Measurements from ENCODE around the gene SCUBE1. TPM values are rescaled to one million over a fixed set of nuclear protein-coding genes. Genes with fewer than 3 reads are reported as not detected.

Gene SCUBE1
- total and polyA plus RNA-seq, 2 of the 4 experiments (the other 2 are of a cell fraction): not detected

DNA sequence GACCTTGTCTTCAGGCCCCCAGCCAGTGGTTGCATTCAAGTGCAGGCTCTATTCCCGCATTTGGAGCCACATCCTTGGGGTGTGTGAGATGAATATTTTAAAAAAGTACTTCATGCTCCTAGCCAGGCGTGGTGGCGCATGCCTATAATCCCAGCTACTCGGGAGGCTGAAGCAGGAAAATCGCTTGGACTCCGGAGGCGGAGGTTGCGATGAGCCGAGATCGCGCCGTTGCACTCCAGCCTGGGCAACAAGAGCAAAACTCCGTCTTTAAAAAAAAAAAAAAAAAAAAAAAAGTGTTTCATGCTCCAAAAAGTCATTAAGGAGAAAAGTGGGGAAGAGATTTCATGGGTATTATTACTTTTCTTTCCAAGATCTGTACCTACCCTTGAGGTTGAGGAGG lies 18.0 kb downstream of the SCUBE1 start:
- WGBS, 2 experiments (ENCODE audit: extremely low coverage in 2 of 2, insufficient read length in 1 of 2): 97% methylated on average over 6 of the region's 13 CpGs; no CpG with 5 or more reads in 1 of the 2 experiments
- Histone ChIP-seq H3K18ac (ENCODE audit: low read depth, low read length) (no peak overlapping the region), H3K79me1 (ENCODE audit: low read depth in 1 of 2, low read length in 2 of 2) (no peaks in the 10 kb centered on the region), H3K4ac (ENCODE audit: low read depth, low read length) (no peak overlapping the region), H4K91ac (ENCODE audit: insufficient read depth, low read depth, low read length) (no peak overlapping the region), H3K9ac (ENCODE audit: low read depth, low read length) (no peak overlapping the region), H2BK20ac (ENCODE audit: low read depth, low read length) (no peak overlapping the region), H2AFZ (replicated peaks; ENCODE audit: low read length, poor library complexity) (no peak overlapping the region), H3K9me1 (ENCODE audit: insufficient read depth, low read length) (no peaks in the 10 kb centered on the region), H4K8ac (ENCODE audit: low read depth in 2 of 2, low read length in 2 of 2) (no peak overlapping the region), H4K5ac (ENCODE audit: low read depth, low read length) (no peak overlapping the region), H2BK15ac (ENCODE audit: low read depth, low read length) (no peak overlapping the region), H3K27ac (ENCODE audit: insufficient read depth, low read length) (no peak overlapping the region), H3K9me3 (ENCODE audit: control insufficient read depth, insufficient read depth, low read length) (no peaks in the 10 kb centered on the region), H3K36me3 (ENCODE audit: control insufficient read depth, insufficient read depth, low read length) (no peaks in the 10 kb centered on the region), H2BK120ac (ENCODE audit: low read depth, low read length) (no peak overlapping the region), H3K14ac (replicated peaks; ENCODE audit: low read depth, low read length) (no peak overlapping the region), H4K20me1 (ENCODE audit: insufficient read depth, low read length) (no peaks in the 10 kb centered on the region), H2AK5ac (ENCODE audit: low read depth, low read length) (no peak overlapping the region), H3K27me3 (ENCODE audit: control insufficient read depth, insufficient read depth, low read length) (peaks cover 37% of the 10 kb centered on the region), H3K4me3 (ENCODE audit: insufficient read depth, low read depth, low read length) (no peak overlapping the region), H2AK9ac (replicated peaks; ENCODE audit: low read depth, low read length, poor library complexity) (no peak overlapping the region), H3K4me2 (ENCODE audit: low read depth, low read length) (no peak overlapping the region), H3K56ac (ENCODE audit: extremely low read depth, insufficient read depth, low read length) (no peak overlapping the region), H3K23ac (ENCODE audit: low read depth, low read length) (no peak overlapping the region), H3K4me1 (ENCODE audit: control insufficient read depth, insufficient read depth, low read length) (no peaks in the 10 kb centered on the region), H2BK5ac (ENCODE audit: low read depth, low read length, poor library complexity, severe bottlenecking) (no peak overlapping the region)
- CTCF ChIA-PET: no interaction called here
- in situ Hi-C loops (cut with MboI; ENCODE audit: low sequenced_read_pairs): no loop called here
- BruUV-seq (replicated peaks): no TSS peak
- ATAC-seq (ENCODE audit: low read depth): no peak
- POLR2A ChIA-PET (ENCODE audit: unreplicated experiment): no interaction called here
- no peak for DNase-seq
- dilution Hi-C loops (cut with HindIII; ENCODE audit: low sequenced_read_pairs, unreplicated experiment): no loop called here
- intact Hi-C loops (cut with micrococcal nuclease): no loop called here
- TF ChIP-seq, protein P1, sequence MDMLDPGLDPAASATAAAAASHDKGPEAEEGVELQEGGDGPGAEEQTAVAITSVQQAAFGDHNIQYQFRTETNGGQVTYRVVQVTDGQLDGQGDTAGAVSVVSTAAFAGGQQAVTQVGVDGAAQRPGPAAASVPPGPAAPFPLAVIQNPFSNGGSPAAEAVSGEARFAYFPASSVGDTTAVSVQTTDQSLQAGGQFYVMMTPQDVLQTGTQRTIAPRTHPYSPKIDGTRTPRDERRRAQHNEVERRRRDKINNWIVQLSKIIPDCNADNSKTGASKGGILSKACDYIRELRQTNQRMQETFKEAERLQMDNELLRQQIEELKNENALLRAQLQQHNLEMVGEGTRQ (IDR thresholded peaks at IDR 0.05; ENCODE audit: low read depth, low read length): no peak
- TF ChIP-seq NFE2L2 (IDR thresholded peaks at IDR 0.05; ENCODE audit: low read depth, low read length) (no peak), RCOR1 (IDR thresholded peaks at IDR 0.05; ENCODE audit: insufficient replicate concordance, low read length) (no peak)

Data from IMR-90 (cell line).